Ectodermal cell (in vitro differentiated cells): Measurements from ENCODE around the gene MYH14.

Experiments
- H3K27ac ChIP-seq: 2 replicates; pipeline ENCODE4 v1.7.0; 2013; ENCODE audit warnings: mild to moderate bottlenecking, low read depth, low read length; ENCODE audit not compliant: insufficient read depth, poor library complexity, severe bottlenecking
- H3K27me3 ChIP-seq: 2 replicates; pipeline ENCODE4 v1.7.0; 2013; ENCODE audit warnings: mild to moderate bottlenecking, low read length; ENCODE audit not compliant: insufficient read depth, control insufficient read depth, poor library complexity, severe bottlenecking
- H3K36me3 ChIP-seq: one replicate; pipeline ENCODE4 v1.7.0; 2013; ENCODE audit warnings: low read length; ENCODE audit not compliant: control insufficient read depth, insufficient read depth
- H3K4me1 ChIP-seq: one replicate; pipeline ENCODE4 v1.7.0; 2013; ENCODE audit warnings: low read length; ENCODE audit not compliant: control insufficient read depth, insufficient read depth
- H3K4me3 ChIP-seq: 2 replicates; pipeline ENCODE4 v1.7.0; 2013; ENCODE audit warnings: low read depth, low read length, control low read depth; ENCODE audit not compliant: insufficient read depth
- H3K9me3 ChIP-seq: 2 replicates; pipeline ENCODE4 v1.7.0; 2013; ENCODE audit warnings: mild to moderate bottlenecking, low read length, moderate library complexity; ENCODE audit not compliant: control insufficient read depth
- WGBS, 2 experiments: methylation state at CpG; one replicate each; pipeline ENCODE4 v1.1.7; 2013; ENCODE audit warnings: missing lambda C conversion rate in 2 of 2; 5-methylcytosine and 5-hydroxymethylcytosine counted together

MYH14 gene

GRCh38 chr19:50268501-50268900, 65.1 kb downstream of the MYH14 start:
- WGBS, 2 experiments = 92 to 93% methylated on average over 5 of the region's 5 CpGs

GRCh38 chr19:50269653-50270052, 66.2 kb downstream of the MYH14 start:
- Histone ChIP-seq H3K4me1 (no peaks in the 10 kb centered on the region), H3K4me3 (no peak overlapping the region), H3K9me3 (peaks cover 5% of the 10 kb centered on the region), H3K27ac (no peak overlapping the region), H3K27me3 (no peaks in the 10 kb centered on the region), H3K36me3 (no peaks in the 10 kb centered on the region)
- 85 to 87% methylated on average over 2 of the region's 2 CpGs for WGBS, 2 experiments

More at GRCh38 chr19:50268501-50268900, 65.1 kb downstream of the MYH14 start:
- H3K27ac ChIP-seq = no peak overlapping the region
- no peak overlapping the region for H3K4me3 ChIP-seq
- H3K27me3 ChIP-seq = no peaks in the 10 kb centered on the region
- H3K4me1 ChIP-seq = no peaks in the 10 kb centered on the region
- peaks cover 2% of the 10 kb centered on the region for H3K9me3 ChIP-seq
- H3K36me3 ChIP-seq = no peaks in the 10 kb centered on the region

GRCh38 chr19:50272263-50272897, 69.0 kb downstream of the MYH14 start:
- 88 to 90% methylated on average over 14 of the region's 14 CpGs for WGBS, 2 experiments
- Histone ChIP-seq H3K4me1 (no peaks in the 10 kb centered on the region), H3K4me3 (no peak overlapping the region), H3K36me3 (no peaks in the 10 kb centered on the region), H3K9me3 (peaks cover 5% of the 10 kb centered on the region), H3K27me3 (no peaks in the 10 kb centered on the region), H3K27ac (no peak overlapping the region)

- Histone ChIP-seq H3K9me3 (peaks cover 5% of the 10 kb centered on the region), H3K27me3 (no peaks in the 10 kb centered on the region), H3K4me3 (no peak overlapping the region), H3K36me3 (no peaks in the 10 kb centered on the region), H3K27ac (no peak overlapping the region), H3K4me1 (no peaks in the 10 kb centered on the region)
- 92% methylated on average over 7 of the region's 7 CpGs for WGBS, 2 experiments
Observed at GRCh38 chr19:50273821-50274220, 70.4 kb downstream of the MYH14 start.

- Histone ChIP-seq H3K4me3 (no peak overlapping the region), H3K36me3 (no peaks in the 10 kb centered on the region), H3K4me1 (no peaks in the 10 kb centered on the region), H3K9me3 (peaks cover 3% of the 10 kb centered on the region), H3K27me3 (no peaks in the 10 kb centered on the region), H3K27ac (no peak overlapping the region)
- WGBS, 2 experiments = 85% methylated on average over 26 of the region's 26 CpGs
Observed at GRCh38 chr19:50275577-50276368, 72.4 kb downstream of the MYH14 start.

- Histone ChIP-seq H3K9me3 (peaks cover 3% of the 10 kb centered on the region), H3K27me3 (no peaks in the 10 kb centered on the region), H3K36me3 (no peaks in the 10 kb centered on the region), H3K4me3 (no peak overlapping the region), H3K27ac (no peak overlapping the region), H3K4me1 (no peaks in the 10 kb centered on the region)
- WGBS, 2 experiments = 89 to 90% methylated on average over 15 of the region's 15 CpGs
Observed at GRCh38 chr19:50276370-50277063, 73.1 kb downstream of the MYH14 start.

GRCh38 chr19:50277966-50278580, 74.7 kb downstream of the MYH14 start:
- no peak overlapping the region for H3K27ac ChIP-seq
- no peaks in the 10 kb centered on the region for H3K27me3 ChIP-seq
- WGBS, 2 experiments = 89% methylated on average over 14 of the region's 14 CpGs
- no peaks in the 10 kb centered on the region for H3K36me3 ChIP-seq
- H3K4me1 ChIP-seq = no peaks in the 10 kb centered on the region
- peaks cover 3% of the 10 kb centered on the region for H3K9me3 ChIP-seq
- no peak overlapping the region for H3K4me3 ChIP-seq

- WGBS, 2 experiments = 85 to 90% methylated on average over 14 of the region's 14 CpGs
- no peak overlapping the region for H3K4me3 ChIP-seq
- no peaks in the 10 kb centered on the region for H3K9me3 ChIP-seq
- no peaks in the 10 kb centered on the region for H3K27me3 ChIP-seq
- H3K36me3 ChIP-seq = no peaks in the 10 kb centered on the region
- no peaks in the 10 kb centered on the region for H3K4me1 ChIP-seq
- H3K27ac ChIP-seq = no peak overlapping the region
Observed at GRCh38 chr19:50280074-50280473, 76.7 kb downstream of the MYH14 start.

- no peaks in the 10 kb centered on the region for H3K36me3 ChIP-seq
- WGBS, 2 experiments = 87 to 96% methylated on average over 2 to 3 of the region's 3 CpGs
- no peaks in the 10 kb centered on the region for H3K27me3 ChIP-seq
- no peaks in the 10 kb centered on the region for H3K4me1 ChIP-seq
- no peak overlapping the region for H3K4me3 ChIP-seq
- H3K27ac ChIP-seq = no peak overlapping the region
- H3K9me3 ChIP-seq = no peaks in the 10 kb centered on the region
Observed at GRCh38 chr19:50280983-50281382, 77.6 kb downstream of the MYH14 start.

- 92% methylated on average over 22 of the region's 22 CpGs for WGBS, 2 experiments
Observed at GRCh38 chr19:50281491-50281890, 78.1 kb downstream of the MYH14 start.

More at GRCh38 chr19:50281491-50281890, 78.1 kb downstream of the MYH14 start:
- Histone ChIP-seq H3K9me3 (peaks cover 3% of the 10 kb centered on the region), H3K4me1 (no peaks in the 10 kb centered on the region), H3K36me3 (no peaks in the 10 kb centered on the region), H3K27ac (no peak overlapping the region), H3K27me3 (no peaks in the 10 kb centered on the region), H3K4me3 (no peak overlapping the region)
